ENCODE data around the gene GPRC6A.

DNA sequence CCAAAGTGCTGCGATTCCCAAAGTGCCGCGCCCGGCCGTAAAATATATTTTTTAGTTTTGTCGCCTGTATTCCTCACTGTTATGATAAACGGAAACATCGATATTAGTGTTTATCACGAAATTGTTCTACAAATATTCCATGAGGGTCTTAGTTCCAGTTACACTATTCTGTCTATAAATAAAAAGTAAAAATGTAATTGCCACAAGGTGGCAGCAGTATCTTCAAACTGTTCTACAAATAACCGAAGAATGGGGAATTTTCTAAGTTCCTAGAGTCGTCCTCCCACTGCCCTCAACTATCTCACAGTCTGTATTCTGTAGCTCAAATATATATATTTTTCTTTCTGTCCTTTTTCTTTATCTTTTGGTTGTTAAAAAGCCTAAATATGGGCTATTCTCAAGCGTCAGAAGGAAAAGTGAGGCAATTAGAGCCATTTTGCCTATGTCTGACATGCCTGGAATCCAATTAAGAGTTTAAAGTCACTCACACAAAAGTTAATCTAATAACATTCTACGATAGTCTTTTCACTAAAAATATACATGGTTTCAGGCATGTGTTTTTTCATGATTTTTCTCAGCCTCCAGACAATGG, 49.2 kb downstream of the GPRC6A start:
- no peak for TF ChIP-seq ZNF132 (tag by site-specific recombination; IDR thresholded peaks at IDR 0.05; ENCODE audit: borderline replicate concordance)
- TF ChIP-seq ZFHX2 (tag by site-specific recombination; conservative IDR thresholded peaks at IDR 0.05) = no peak
- TF ChIP-seq YY1 (tag by site-specific recombination; IDR thresholded peaks at IDR 0.05) = no peak
- TF ChIP-seq, protein P1, sequence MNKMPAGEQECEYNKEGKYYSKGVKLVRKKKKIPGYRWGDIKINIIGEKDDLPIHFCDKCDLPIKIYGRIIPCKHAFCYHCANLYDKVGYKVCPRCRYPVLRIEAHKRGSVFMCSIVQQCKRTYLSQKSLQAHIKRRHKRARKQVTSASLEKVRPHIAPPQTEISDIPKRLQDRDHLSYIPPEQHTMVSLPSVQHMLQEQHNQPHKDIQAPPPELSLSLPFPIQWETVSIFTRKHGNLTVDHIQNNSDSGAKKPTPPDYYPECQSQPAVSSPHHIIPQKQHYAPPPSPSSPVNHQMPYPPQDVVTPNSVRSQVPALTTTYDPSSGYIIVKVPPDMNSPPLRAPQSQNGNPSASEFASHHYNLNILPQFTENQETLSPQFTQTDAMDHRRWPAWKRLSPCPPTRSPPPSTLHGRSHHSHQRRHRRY (tag by site-specific recombination; IDR thresholded peaks at IDR 0.05) = no peak
- TF ChIP-seq ZBTB20 (tag by site-specific recombination; IDR thresholded peaks at IDR 0.05) = no peak
- TF ChIP-seq, protein P2, sequence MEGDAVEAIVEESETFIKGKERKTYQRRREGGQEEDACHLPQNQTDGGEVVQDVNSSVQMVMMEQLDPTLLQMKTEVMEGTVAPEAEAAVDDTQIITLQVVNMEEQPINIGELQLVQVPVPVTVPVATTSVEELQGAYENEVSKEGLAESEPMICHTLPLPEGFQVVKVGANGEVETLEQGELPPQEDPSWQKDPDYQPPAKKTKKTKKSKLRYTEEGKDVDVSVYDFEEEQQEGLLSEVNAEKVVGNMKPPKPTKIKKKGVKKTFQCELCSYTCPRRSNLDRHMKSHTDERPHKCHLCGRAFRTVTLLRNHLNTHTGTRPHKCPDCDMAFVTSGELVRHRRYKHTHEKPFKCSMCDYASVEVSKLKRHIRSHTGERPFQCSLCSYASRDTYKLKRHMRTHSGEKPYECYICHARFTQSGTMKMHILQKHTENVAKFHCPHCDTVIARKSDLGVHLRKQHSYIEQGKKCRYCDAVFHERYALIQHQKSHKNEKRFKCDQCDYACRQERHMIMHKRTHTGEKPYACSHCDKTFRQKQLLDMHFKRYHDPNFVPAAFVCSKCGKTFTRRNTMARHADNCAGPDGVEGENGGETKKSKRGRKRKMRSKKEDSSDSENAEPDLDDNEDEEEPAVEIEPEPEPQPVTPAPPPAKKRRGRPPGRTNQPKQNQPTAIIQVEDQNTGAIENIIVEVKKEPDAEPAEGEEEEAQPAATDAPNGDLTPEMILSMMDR (tag by site-specific recombination; IDR thresholded peaks at IDR 0.05) = no peak
- TF ChIP-seq ZNF830 (tag by site-specific recombination; IDR thresholded peaks at IDR 0.05; ENCODE audit: low read depth) = no peak
- TF ChIP-seq ZNF274 (IDR thresholded peaks at IDR 0.05; ENCODE audit: low read length) = no peak
- no peak for TF ChIP-seq ZNF274 (tag by site-specific recombination; IDR thresholded peaks at IDR 0.05; ENCODE audit: borderline replicate concordance)
- no peak for TF ChIP-seq ZNF433 (tag by site-specific recombination; IDR thresholded peaks at IDR 0.05; ENCODE audit: low read depth)

All from HEK293 (cell line).